Coronary artery (tissue), 2 donors: Measurements from ENCODE around the gene TMC8.
"Not testable (repeated sequence)": the region's sequence is repeated elsewhere in the genome, so short reads cannot be mapped to it uniquely, and the experiment has no call there.

Experiments
- DNase-seq: peaks from one replicate; pipeline ENCODE4 v3.0.0-alpha.2; 2017; ENCODE audit warnings: low spot score
- H3K27ac ChIP-seq, 2 donors: fragments of 200-600 bp; sonication (generic); one replicate each; pipeline ENCODE4 v1.5.1; 2016 to 2019
- H3K4me3 ChIP-seq: fragments of 200-600 bp; sonication (generic); 2 replicates; pipeline ENCODE4 v1.5.1; 2016; ENCODE audit warnings: mild to moderate bottlenecking, moderate library complexity
- TF ChIP-seq, protein P1 (sequence below): fragments of 200-600 bp; sonication (generic); IDR thresholded peaks from one replicate; pipeline ENCODE4 v1.5.1; 2019; ENCODE audit warnings: antibody characterized with exemption

The TMC8 gene

DNA sequence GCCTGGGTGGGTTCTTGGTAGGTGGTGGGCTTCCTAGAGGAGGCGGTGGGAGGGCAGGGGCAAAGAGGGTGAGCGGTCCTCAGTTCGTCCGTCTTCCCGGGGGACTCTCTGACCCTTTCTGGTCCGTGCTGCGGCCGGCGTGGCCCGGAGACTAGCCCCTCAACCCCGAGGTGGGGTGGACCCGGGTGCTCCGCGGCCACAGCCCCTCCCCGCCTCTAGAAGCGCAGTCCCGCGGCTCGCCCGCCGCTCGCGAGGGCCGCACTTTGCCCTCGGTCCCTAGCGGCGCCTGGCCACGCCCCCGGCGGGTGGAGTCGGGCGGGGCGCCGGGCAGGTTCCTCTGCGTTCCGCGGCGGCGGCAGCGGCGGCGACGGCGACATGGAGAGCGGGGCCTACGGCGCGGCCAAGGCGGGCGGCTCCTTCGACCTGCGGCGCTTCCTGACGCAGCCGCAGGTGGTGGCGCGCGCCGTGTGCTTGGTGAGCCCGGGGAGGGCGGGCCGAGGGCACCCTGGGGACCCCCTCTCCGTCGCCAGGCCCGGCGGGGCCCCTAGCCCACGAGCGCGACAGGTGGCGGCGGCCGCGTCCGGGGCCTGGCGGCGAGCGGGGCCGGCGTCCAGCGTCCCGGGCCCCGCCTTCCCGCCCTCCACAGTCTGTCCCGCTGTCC is 37.8 kb downstream of the TMC8 start, which contains the start of gene SYNGR2:
Gene SYNGR2 (plus strand): TSS at position 340 of the 661 bp plus-strand sequence. CDS start 36 bp downstream, at position 376.
- Histone ChIP-seq H3K4me3 (peak within 1 kb of the TSS; percentile 97), H3K27ac (peak within 1 kb of the TSS; percentile 96 to 97)
- DNase-seq = no peak
- TF ChIP-seq, protein P1, sequence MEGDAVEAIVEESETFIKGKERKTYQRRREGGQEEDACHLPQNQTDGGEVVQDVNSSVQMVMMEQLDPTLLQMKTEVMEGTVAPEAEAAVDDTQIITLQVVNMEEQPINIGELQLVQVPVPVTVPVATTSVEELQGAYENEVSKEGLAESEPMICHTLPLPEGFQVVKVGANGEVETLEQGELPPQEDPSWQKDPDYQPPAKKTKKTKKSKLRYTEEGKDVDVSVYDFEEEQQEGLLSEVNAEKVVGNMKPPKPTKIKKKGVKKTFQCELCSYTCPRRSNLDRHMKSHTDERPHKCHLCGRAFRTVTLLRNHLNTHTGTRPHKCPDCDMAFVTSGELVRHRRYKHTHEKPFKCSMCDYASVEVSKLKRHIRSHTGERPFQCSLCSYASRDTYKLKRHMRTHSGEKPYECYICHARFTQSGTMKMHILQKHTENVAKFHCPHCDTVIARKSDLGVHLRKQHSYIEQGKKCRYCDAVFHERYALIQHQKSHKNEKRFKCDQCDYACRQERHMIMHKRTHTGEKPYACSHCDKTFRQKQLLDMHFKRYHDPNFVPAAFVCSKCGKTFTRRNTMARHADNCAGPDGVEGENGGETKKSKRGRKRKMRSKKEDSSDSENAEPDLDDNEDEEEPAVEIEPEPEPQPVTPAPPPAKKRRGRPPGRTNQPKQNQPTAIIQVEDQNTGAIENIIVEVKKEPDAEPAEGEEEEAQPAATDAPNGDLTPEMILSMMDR = no peak

DNA sequence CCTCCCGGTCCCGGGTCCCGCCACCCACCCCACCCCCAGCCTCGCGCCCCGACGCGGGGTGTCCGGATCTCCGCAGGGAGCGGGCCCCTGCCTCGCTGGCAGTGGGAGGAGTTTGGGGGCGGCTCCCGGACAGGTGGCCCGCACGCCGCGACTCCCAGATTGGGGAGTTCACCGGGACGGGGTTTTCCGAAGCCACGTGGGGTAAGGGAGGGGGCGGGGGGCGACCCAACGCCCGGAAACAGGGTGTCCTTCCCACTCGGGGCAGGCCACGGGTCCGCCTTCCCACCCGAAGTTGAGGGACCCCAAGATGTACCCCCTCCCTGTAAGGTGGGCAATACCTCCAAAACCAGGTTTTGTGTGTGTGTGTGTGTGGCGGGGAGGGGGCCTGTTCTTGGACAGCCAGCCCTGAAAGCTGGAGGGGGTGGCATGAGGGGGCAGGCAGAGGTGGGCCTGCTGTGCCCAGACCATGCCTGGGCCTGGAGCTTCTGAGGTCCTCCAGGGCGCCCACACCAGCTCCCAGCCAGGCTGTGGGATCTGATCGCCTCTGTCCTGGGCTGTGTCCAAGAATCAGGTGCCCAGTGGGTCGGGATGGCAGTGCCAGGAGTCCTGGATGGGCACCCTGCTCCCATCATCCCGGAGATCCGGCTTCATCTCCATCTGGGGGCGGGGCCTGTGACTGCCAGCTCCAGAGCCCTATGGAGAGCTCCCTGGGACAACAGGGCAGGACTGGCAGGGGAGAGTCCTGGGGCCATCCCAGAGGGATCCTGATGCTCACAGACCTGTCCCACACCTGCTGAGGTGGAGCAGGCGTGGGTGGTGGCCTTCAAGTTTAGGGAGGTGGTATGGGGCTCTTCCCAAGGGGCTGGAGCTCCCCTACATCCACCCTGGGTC is 38.6 kb downstream of the TMC8 start:
- TF ChIP-seq, protein P1 = no peak

DNA sequence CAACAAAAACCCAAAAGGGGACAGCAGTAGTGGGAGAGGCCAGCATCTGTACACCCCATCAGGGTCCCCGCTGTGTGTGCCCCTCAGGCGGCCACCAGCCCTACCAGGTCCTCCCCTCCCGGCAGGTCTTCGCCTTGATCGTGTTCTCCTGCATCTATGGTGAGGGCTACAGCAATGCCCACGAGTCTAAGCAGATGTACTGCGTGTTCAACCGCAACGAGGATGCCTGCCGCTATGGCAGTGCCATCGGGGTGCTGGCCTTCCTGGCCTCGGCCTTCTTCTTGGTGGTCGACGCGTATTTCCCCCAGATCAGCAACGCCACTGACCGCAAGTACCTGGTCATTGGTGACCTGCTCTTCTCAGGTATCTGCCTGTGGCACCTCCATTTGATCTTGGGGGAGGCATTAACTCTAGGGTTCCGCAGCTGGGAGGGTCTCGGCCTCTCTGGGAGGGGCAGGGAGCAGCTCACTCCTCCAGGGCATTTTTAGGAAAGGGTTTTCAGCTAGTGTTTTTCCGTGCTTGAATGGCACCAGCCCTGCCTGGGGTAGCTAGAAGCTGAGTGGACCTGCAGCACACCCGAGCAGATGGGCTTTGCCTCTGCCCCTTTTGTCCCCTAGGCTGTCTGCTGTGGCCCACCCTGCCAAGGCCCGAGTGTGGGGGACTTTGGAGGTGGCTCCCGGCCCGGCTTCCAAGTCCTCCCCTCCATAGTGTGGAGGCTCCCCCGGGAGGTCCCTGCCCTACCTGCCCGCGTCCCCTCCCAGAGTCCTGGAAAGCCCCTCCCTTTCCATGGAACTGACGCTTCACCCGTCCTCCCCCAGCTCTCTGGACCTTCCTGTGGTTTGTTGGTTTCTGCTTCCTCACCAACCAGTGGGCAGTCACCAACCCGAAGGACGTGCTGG is 40.4 kb downstream of the TMC8 start:
- no peak overlapping the region for H3K4me3 ChIP-seq
- no peak for DNase-seq
- H3K27ac ChIP-seq = peak overlapping the region; percentile 87
- TF ChIP-seq, protein P1 = no peak

More for the DNA sequence above, 38.6 kb downstream of the TMC8 start:
- Histone ChIP-seq H3K4me3 (peak overlapping the region; percentile 97), H3K27ac (peak overlapping the region; percentile 96 to 97)
- DNase-seq = no peak

DNA sequence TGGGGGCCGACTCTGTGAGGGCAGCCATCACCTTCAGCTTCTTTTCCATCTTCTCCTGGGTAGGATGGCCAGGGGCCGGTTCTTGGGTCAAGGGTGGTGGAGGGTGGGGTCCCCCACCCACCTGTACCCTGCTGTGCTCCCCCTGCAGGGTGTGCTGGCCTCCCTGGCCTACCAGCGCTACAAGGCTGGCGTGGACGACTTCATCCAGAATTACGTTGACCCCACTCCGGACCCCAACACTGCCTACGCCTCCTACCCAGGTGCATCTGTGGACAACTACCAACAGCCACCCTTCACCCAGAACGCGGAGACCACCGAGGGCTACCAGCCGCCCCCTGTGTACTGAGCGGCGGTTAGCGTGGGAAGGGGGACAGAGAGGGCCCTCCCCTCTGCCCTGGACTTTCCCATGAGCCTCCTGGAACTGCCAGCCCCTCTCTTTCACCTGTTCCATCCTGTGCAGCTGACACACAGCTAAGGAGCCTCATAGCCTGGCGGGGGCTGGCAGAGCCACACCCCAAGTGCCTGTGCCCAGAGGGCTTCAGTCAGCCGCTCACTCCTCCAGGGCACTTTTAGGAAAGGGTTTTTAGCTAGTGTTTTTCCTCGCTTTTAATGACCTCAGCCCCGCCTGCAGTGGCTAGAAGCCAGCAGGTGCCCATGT is 41.1 kb downstream of the TMC8 start:
- H3K27ac ChIP-seq = peak overlapping the region; percentile 87
- DNase-seq = not testable (repeated sequence)
- peak overlapping the region; percentile 32 for H3K4me3 ChIP-seq

DNA sequence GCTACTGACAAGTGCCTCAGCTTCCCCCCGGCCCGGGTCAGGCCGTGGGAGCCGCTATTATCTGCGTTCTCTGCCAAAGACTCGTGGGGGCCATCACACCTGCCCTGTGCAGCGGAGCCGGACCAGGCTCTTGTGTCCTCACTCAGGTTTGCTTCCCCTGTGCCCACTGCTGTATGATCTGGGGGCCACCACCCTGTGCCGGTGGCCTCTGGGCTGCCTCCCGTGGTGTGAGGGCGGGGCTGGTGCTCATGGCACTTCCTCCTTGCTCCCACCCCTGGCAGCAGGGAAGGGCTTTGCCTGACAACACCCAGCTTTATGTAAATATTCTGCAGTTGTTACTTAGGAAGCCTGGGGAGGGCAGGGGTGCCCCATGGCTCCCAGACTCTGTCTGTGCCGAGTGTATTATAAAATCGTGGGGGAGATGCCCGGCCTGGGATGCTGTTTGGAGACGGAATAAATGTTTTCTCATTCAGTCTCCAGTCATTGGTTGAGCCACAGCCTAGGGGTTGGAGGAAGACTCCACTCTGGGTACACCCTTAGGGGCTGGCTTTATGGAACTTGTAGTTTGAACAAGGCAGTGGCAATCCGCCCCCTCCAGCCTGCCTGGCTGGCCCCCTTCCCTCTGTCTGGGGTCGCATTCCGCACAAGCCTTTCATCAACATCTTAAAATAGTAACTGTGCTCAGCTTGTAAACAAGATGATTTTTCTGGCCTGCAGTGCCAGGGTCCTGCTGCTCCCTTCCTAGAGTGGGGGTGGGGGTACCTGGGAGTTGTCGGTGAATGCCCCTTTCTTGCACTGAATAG is 41.9 kb downstream of the TMC8 start:
- Histone ChIP-seq H3K27ac (peak overlapping the region; percentile 87), H3K4me3 (peak overlapping the region; percentile 32)
- no peak for DNase-seq
- TF ChIP-seq, protein P1 = no peak

DNA sequence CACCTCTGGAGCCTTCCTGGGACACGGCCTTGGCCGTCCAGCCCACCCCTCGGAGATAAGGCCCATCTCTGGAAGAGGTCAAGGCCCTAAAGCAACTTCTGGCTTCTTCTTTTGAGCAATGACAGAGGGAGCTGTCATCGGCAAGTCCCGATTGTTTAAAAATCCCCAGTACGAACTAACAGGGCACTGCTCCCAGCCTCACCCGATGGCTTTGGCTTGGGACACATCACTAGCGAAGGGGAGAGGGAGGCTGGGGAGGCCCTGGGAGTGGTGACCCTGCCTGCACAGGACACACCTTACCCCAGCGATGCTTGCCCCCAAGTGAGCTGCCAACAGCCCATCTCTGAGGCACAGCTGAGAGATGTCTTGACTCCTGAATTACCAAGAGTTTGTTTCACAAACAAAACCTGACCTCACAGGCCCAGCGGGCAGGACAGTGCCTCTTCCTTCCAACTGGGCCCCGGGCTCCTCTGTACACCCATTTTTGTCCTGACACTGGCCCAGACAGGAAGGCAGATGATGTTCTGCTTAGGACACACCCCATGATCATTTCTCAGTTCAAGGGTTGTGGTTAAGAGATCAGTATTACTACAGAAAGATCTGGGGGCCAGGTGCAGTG is 42.6 kb downstream of the TMC8 start:
- TF ChIP-seq, protein P1 = no peak
- no peak for DNase-seq
- Histone ChIP-seq H3K27ac (peak overlapping the region; percentile 87), H3K4me3 (no peak overlapping the region)
